PFSK-1 (cell line): ENCODE data around the gene LSM6.

Experiments
- FOXP2 ChIP-seq: optimal IDR thresholded peaks from 2 replicates; pipeline ENCODE3; 2011; ENCODE audit warnings: borderline replicate concordance, control low read depth, inconsistent platforms; ENCODE audit not compliant: insufficient read depth; ENCODE audit errors: extremely low read length, extremely low read depth
- POLR2AphosphoS5 ChIP-seq: IDR thresholded peaks from 2 replicates; pipeline ENCODE4 v1.6.1; 2012; ENCODE audit warnings: low read depth, mild to moderate bottlenecking, control low read depth, low read length, moderate library complexity
- SIN3A ChIP-seq: IDR thresholded peaks from 2 replicates; pipeline ENCODE4 v1.6.1; 2012; ENCODE audit warnings: mild to moderate bottlenecking, low read length, moderate library complexity, borderline replicate concordance; ENCODE audit not compliant: insufficient read depth
- TAF1 ChIP-seq: IDR thresholded peaks from 2 replicates; pipeline ENCODE4 v1.6.1; 2012; ENCODE audit warnings: low read length, control low read depth, borderline replicate concordance; ENCODE audit not compliant: insufficient read depth
- TF ChIP-seq, protein P1 (sequence below), 2 experiments: IDR thresholded peaks; 2 replicates each; pipeline versions ENCODE4 v1.6.1 to v1.8.0; 2011 to 2012; ENCODE audit warnings: low read depth in 2 of 2, low read length in 2 of 2, control low read depth in 1 of 2, inconsistent platforms in 1 of 2, mild to moderate bottlenecking in 1 of 2, moderate library complexity in 1 of 2; ENCODE audit not compliant: insufficient read depth in 1 of 2

DNA sequence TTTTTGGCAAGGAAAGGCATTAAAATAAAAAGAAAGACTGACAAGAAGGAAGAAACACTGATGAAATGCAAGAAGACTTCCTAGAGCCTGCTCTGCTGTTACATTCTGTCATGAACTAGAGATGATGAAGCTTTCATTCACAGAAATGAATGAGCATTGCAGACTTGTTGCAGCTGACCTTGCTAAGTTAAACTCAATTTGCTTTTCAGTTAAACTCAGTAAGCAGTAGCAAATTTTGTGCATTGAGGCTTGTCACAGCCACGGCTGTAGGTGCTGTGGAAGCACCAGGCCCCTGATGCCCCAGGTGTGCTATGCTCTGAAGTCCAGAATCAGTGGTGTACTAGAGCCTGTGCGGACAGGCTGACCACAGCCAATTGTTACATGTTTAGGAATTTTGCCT is 39.6 kb upstream of the LSM6 start:
- no peak for TF ChIP-seq SIN3A
- TF ChIP-seq POLR2AphosphoS5, result no peak
- TF ChIP-seq, protein P1, sequence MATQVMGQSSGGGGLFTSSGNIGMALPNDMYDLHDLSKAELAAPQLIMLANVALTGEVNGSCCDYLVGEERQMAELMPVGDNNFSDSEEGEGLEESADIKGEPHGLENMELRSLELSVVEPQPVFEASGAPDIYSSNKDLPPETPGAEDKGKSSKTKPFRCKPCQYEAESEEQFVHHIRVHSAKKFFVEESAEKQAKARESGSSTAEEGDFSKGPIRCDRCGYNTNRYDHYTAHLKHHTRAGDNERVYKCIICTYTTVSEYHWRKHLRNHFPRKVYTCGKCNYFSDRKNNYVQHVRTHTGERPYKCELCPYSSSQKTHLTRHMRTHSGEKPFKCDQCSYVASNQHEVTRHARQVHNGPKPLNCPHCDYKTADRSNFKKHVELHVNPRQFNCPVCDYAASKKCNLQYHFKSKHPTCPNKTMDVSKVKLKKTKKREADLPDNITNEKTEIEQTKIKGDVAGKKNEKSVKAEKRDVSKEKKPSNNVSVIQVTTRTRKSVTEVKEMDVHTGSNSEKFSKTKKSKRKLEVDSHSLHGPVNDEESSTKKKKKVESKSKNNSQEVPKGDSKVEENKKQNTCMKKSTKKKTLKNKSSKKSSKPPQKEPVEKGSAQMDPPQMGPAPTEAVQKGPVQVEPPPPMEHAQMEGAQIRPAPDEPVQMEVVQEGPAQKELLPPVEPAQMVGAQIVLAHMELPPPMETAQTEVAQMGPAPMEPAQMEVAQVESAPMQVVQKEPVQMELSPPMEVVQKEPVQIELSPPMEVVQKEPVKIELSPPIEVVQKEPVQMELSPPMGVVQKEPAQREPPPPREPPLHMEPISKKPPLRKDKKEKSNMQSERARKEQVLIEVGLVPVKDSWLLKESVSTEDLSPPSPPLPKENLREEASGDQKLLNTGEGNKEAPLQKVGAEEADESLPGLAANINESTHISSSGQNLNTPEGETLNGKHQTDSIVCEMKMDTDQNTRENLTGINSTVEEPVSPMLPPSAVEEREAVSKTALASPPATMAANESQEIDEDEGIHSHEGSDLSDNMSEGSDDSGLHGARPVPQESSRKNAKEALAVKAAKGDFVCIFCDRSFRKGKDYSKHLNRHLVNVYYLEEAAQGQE (IDR thresholded peaks at IDR 0.05; ENCODE audit: insufficient read depth in 1 of 2, low read depth in 2 of 2, low read length in 2 of 2), result no peak
- no peak for TF ChIP-seq TAF1
- no peak for TF ChIP-seq FOXP2
